ENCODE data around the gene MBLAC1.

- TF ChIP-seq ZFP30 (CRISPR knock-in tag; IDR thresholded peaks at IDR 0.05) = no peak
- TF ChIP-seq ESRRG (CRISPR knock-in tag; IDR thresholded peaks at IDR 0.05) = no peak
- no peak for TF ChIP-seq ZNF565 (CRISPR knock-in tag; conservative IDR thresholded peaks at IDR 0.05; ENCODE audit: low read depth)
- no peak for TF ChIP-seq CSRNP3 (CRISPR knock-in tag; IDR thresholded peaks at IDR 0.05)
Observed at GRCh38 chr7:100119970-100120732, 6.6 kb upstream of the MBLAC1 start.

Measured in SK-N-SH treated with all-trans-retinoic acid at 6 μM for 48 hours (cell line).